SW480 (cell line): Measurements from ENCODE around the gene PAQR5.
"Not testable (repeated sequence)": the region's sequence is repeated elsewhere in the genome, so short reads cannot be mapped to it uniquely, and the experiment has no call there.

Experiments
- DNase-seq: peaks from one replicate; pipeline ENCODE4 v3.0.0-alpha.2; 2016; ENCODE audit warnings: low spot score

PAQR5 gene

DNA sequence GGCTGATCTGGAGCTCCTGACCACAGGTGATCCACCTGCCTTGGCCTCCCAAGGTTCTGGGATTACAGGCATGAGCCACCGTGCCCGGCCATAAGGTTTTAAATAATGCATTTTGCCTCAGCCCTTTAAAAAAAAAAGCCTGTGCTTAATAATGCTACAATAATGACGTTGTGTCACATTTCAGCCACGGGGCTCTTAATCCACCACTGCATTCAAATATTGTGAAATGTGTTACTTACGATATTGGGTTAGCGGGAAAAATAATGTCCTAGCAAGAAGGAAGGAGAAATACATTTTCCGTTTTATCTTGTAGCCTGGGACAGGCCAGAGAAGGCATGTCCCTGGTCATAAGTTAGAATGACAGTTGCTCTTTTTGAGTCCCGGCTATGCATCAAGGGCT is 17.6 kb downstream of the PAQR5 start:
- DNase-seq, result no peak

DNA sequence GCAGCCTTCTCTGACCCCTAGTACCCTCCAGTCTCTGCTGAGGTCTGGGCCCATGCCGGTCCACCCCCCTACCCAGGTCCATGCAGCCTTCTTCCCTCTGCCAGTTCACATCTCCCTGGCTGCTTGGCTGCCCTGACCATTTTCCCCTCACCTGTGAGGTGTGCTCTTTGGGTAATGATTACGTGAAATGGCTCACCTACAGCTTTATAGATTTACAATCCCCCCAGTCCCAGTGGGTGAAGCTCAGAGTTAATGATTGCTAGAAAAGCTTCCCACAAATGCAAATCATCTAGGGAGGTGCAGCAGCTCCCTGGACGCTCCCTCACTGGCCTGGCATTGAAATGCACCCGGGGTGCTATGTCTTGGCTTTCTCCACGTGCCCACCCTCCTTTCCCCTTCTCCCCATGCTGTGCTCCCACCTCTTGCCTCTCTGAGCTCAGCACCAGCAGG is 18.7 kb downstream of the PAQR5 start:
- DNase-seq, result peak; percentile 16

DNA sequence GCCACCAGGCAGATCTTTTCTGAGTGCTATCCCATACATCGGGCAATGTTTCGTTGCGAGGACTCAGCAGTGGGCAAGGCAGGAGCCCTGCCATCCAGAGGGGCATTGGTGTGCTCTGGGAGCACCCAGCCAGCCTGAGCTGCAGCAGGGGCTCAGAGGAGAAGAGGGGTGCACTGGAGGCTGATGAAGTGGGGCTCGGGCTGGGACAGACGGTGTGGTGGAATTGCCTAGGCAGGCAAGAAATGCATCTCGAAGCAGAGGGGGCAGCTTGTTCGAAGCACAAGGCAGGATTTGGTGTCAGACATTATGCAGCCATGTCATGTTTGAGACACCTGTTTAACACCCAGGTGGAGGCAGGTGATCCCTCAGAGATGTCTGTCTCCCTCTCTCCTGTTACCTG is 19.3 kb downstream of the PAQR5 start:
- no peak for DNase-seq

DNA sequence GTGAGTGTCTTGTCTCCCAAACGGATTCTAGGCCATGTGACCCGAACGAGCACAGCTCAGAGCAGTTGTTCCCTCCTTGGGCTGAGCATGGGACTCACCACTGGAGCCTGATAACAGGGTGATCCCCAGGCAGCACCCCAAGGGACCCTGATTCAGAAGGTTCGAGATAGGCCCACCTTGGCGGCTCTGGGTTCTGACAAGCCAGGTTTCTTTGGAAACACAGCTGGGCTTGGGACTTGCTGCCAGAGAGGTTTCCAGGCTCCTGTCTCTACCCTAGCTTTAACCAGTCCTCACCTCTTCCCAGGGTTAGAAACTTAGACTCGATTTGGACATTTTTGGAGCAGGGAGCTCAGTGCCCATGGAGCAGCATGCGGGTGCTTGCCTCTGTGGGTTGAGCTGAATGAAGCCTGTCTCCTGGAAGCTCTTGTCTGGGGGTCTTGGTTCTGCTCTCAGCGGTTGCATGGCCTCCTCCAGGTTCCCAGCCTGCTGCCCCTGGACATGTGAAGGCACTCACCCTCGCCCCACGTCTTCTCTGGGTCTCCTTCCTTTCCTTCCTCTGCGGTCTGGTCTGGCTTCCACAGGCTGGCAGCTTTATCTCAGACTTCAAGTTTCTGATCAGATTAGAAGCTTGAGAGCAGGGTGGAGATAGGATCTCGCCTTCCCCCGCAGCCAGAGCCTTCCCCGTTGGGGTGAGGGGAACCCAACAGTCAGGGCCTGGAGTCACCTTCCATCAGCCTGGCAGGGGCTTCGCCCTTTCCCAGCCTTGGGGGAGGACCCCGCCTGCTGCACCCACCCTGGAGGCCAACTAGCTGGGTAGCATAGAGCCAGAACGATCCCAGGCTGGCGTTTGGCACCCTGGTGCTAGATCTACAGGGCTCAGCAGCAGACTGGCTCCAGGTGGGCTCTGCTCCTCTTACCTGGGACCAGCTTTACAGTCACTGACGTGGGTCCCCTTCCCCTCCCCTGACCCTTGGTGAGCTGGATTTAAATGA is 21.0 kb downstream of the PAQR5 start:
- no peak for DNase-seq

DNA sequence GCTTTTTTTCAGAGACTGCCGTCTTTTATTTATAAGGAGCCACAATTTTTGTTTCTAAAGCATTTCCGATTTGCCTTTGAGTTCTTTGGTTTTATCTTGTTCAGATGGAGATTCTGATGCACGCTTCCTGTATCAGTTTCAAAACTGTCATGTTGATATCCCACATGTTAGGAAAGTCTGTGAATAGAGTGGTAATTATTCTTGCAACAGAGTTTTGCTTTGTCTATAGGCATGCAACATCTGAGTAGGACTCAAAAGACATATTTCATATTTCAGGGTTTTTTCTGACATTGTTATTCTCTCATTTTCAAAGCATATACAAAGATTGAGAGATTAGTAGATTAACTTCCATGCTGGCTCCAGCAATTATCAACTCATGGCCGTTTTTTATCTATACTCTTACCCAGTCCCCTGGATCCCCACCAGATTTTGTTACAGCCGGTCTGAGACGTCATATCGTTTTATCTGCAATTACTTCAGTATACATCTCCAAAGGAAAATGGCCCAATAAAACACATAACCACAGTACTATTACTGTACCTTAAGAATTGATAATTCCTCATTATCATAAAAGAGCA is 22.4 kb downstream of the PAQR5 start:
- no peak for DNase-seq

DNA sequence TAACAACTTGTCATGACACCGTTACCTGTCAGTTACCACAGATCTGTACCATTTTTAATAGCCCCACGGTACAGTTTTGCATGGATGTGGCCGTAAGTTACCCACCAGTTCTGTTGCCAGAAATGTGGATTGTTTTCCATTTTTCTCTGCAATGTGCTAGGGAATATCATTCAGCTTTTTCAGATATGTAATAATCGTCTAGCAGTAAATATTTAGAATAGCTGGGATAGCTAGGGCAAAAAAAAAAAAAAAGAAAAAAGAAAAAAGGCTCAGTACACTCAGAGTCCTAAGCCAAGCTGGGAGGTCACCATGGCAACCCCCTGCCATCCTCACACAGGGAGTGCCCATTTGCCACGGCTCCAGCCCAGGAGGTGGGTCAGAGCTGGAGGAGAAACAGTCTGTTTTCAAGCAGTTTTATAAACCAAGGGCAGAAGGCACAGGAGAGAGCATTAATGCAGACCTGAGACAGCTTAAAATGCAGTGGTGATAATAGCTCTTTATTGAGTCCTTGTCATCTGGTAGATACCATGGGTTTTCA is 25.2 kb downstream of the PAQR5 start:
- no peak for DNase-seq

DNA sequence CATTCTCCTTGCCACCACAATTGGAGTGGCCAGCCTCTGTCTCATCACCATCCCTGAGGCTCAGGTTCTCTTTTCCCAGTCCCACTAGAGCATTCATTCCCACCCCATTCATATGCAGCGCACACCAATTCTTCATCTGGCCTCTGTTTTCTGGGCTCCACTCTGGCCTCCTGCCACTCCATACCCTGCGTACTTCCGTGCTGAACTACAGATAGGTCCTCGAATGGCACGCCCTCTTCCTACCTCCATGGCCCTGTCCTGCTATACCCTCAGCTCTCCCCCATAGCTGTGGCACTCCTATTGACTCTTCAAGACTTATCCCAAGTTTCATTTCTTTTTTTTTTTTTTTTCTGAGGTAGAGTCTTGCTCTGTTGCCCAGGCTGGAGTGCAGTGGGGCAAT is 25.9 kb downstream of the PAQR5 start:
- no peak for DNase-seq

DNA sequence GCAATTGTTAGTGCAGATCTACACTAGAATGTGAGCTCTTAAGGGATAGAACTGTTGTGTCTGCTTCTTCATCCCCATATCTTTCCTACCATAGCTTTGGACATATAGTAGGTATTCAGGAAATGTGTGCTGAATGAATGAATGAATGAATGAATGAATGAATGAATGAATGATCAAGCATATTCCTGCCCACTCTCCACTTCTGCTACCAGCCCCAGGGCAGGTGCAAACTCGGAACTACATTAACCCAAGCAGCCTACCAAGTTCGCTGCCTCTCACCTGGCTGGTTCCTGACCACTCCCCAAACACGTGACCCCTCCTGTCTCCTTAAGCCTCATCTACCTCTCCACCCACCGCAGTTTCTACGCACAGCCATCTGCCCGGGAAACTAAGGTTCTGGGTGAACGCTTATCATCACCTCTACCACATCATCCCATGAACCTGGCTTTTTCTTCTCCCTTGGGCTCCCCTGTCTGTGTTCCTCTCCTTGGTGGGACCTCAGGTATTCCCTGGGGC is 26.8 kb downstream of the PAQR5 start:
- no peak for DNase-seq

DNA sequence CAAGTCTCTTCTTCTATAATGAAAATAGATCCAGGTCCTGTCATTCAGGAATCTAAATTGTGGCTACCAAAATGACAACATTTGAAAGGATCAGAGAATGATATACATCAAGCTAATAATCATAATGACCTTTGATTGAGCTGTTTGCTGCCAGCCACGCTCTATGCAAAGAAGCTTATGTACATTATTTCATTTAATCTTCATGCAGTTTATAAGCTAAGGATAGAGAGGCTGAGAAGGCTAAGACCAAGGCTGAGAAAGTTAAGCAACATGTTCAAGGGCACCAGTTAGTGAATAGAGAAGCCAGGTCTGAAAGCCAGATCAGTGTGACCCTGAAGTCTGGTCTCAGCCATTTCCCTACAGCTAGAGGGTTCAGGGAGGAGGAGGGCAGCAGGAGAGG is 29.4 kb downstream of the PAQR5 start:
- DNase-seq, result no peak

DNA sequence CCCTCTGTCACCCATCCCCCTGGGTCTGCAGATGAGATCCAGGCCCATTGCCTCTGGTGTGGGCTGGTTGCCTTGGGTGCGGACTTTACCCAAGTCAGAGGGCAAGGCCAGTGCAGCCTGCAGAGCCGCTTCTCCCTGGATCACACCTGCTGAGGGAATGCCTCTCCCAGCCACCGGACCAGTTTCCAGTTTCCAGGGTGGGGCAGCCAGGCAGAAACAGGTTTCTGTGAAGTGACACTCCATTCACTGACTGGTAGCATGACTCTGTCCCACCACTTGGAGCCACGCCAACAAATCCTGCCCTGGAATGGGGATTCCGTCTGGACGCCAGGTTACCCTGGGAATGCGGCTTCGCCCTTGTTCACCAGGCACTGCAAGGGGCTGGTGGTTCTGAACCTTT is 30.0 kb downstream of the PAQR5 start:
- peak; percentile 59 for DNase-seq

DNA sequence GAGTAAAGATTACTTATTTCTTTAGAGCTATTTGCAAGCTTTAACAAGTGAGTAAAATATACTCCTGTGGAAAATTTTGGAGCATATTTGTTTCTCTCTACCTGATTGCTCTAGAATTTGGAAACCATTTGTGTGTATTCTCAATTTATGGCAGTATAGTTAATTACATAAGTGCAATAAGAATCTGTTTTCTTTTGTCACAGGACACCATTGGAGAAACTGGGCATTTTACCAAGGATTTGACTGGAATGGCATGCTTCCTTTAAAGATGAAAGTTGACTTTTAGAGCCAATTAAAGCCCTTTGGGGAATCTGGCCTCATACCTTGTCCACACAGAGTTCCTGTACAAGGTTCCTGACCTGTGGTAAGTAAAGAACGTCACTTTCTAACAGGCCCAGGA is 38.4 kb downstream of the PAQR5 start:
- DNase-seq, result no peak

DNA sequence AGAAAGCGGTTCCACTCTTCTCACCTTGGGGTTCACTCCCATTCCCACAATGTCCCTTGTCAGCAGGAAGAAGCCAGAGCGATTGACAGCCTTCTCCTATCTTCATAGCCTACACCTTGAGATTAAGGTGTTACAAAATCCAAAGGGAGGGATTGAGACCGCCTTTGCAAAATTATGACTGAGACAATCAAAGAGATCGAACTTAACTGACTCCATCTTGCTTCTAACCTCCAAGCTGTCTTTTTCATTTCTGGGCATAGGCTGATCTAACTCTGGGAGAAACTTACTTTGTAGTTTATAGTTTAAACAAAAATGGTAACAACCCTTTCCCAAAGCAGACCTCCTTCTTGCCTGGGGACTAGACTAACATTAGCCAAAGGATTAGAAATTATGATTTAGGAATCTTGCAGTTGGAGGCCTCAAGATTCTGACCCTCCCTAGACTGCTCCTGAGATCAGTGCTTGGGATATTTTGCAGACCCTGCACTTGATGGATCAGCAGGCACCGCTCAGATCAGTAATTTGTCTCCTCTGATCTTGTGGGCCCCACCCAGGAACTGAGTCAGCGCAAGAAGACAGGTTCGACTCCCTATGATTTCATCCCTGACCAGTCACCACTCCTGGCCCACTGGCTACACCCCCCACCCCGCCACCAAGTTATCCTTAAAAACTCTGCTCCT is 40.0 kb downstream of the PAQR5 start:
- no peak for DNase-seq

DNA sequence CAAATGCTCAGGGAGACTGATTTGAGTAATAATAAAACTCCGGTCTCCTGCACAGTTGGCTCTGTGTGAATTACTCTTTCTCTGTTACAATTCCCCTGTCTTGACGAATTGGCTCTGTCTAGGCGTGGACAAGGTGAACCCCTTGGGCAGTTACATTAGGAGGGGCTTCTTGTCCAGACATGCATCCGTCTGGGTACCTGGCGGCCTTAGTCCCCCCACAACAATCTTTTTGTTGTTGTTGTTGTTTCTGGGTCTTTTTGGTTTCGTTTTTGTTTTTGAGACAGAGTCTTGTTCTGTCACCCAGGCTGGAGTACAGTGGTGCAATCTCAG is 40.5 kb downstream of the PAQR5 start:
- not testable (repeated sequence) for DNase-seq

DNA sequence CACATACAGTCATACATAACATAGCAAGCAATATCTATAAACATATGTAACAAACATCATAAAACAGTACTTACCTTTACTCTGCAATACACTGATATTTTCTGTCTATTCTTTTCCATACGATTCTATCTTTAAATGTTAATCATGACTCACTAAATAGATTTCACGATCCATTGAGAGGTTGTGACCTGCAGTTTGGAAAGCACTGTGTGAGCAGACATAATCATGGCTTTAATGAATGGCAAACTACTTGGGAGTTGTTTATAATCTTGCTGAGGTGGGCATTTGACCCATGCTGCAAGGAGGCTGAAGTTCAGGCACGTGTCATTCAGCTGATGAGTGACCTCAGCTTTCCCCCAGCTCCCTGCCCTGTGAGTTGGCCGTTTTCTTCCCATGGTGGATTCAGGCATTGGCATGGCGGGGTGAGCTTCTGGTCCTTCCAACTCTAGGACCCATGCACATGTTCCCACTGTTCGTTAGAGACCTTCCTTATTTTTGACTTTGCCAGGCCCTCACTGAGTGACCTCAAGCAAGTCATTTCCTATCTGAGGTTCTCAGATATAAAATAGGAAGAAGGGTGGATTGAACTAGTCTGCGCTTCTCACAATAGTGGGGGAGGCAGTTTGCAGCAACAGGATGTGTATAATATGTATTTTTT is 41.7 kb downstream of the PAQR5 start:
- no peak for DNase-seq

DNA sequence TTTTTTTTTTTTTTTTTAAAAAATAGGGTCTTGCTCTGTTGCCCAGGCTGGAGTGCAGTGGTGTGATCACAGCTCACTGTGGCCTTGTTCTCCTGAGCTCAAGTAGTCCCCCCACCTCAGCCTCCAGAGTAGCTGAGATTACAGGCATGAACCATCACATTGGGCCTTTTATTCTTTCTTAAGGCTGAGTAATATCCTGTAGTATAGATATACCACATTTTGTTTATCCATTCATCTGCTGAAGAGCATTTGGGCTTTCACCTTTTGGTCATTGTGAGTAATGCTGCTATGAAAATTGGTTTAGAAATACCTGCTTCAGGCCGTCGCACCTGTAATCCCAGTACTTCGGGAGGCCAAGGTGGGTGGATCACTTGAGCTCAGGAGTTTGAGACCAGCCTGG is 42.6 kb downstream of the PAQR5 start:
- DNase-seq, result no peak

DNA sequence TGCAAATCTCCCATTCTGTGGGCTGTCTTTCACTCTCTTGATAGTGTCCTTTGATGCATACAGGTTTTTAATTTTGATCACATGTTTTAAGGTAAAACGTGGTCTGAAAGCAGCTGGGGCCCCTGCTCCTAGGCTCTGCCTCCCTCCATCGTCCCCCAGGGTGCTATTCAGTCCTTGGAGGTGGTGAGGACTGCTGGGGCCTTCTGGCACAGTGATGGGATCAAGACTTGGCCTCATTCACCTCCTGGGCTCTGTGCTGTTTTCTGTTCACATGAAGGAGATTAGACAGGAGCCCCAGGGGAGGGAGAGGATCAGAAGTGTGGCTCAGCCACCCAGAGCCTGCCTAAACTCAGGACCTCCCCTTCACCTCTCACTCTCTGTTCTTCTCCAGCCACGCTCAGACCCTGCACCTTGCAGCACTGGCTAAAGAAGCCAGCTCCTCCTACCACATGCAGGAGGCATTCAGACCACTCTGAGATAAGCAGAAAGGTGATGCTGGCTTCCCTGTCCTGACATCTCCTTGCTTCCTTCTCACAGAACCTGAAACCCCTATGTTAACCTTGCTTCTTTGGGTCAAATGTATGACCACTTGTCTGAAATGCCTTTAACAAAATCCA is 43.9 kb downstream of the PAQR5 start:
- DNase-seq, result no peak

DNA sequence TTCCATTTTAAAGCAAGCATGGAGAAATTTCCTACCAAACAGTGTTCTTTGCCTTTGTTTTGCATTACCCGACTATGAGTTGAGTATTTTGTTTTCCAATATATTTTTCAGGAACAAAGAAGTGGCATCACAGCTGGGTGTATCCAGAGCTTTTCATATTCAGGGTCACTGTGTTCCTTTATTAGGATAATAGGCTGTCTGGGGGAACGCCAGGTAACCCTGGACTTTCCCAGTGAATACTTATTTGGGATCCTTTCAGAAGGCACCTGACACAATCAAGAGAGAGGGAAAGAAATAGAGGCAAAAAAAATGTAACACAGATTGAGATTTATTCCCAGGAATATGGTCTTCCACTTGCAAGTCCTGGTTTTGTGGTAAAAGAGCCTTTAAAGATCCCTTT is 44.4 kb downstream of the PAQR5 start:
- no peak for DNase-seq

DNA sequence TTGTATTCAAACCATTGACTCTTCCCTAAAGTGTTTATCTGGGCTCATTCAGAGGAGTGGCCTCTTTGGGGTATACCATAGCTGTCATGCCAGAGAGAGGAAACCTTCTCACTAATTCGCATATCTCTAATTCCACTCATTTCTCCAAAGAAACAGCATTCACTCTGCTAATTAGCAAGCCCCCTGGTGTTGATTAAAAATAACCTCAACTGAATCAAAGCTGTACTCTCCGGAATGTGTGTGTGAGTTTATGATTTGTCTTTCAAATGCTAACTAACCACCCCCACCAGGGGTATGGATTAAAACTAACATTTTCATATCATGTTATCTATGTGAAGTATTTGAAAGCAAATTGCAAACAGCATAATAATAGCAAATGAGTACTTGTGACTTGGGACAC is 45.5 kb downstream of the PAQR5 start:
- DNase-seq, result no peak

DNA sequence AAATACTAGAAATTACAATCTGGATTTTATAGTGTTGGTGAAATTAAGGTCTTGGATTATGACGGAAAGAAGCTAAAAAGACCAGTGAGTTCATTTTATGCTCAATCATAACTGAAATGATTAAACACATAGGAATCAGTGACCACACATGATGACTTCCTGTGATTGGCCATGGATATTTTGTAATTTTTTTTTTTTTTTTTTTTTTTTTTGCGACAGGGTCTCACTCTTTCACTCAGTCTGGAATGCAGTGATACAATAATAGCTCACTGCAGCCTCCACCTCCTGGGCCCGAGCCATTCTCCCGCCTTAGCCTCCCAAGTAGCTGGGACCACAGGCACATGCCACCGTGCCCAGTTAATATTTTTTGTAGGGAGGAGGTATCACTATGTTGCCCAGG is 47.4 kb downstream of the PAQR5 start:
- DNase-seq, result no peak

DNA sequence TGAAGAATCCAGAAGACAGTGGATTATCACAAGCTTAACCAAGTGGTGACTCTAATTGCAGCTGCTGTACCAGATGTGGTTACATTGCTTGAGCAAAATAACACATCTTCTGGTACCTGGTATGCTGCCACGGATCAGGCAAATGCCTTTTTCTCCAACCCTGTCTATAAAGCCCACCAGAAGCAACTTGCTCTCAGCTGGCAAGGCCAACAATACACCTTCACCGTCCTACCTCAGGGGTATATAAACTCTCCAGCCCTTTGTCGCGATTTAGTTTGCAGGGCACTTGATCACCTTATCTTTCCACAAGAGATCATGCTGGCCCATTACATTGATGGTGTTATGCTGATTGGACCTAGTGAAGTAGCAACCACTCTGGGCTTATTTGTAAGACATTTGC is 52.6 kb downstream of the PAQR5 start:
- DNase-seq, result no peak

DNA sequence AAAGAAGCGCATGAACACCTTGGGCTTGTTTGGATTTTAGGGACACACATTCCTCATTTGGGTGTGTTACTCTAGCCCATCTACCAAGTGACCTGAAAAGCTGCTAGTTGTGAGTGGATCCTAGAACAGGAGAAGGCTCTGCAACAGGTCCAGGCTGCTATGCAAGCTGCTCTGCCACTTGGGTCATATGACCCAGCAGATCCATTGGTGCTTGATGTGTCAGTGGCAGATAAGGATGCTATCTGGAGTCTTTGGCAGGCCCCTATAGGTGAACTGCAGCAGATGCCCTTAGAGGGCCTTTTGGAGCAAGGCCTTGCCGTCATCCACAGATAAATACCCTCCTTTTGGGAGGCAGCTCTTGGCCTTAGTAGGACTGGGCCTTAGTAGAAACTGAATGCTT is 53.2 kb downstream of the PAQR5 start:
- DNase-seq, result no peak
